H1 (cell line): Measurements from ENCODE around the gene SLC35A3.

Experiments used
- CHD2 ChIP-seq: IDR thresholded peaks from 2 replicates; pipeline ENCODE4 v1.6.1; 2012; ENCODE audit warnings: low read length, improper control_type of control experiment
- POLR2AphosphoS5 ChIP-seq: IDR thresholded peaks from 2 replicates; pipeline ENCODE4 v1.6.1; 2011; ENCODE audit warnings: low read depth, low read length
- YY1 ChIP-seq: IDR thresholded peaks from 2 replicates; pipeline ENCODE4 v1.6.1; 2011; ENCODE audit warnings: low read depth, mild to moderate bottlenecking, low read length
- TF ChIP-seq, protein P1 (sequence below), 3 experiments: IDR thresholded peaks; 1 replicate in 2 of 3; 2 replicates in 1 of 3; pipeline versions ENCODE4 v1.5.1 to v1.6.1; 2011; ENCODE audit warnings: low read length in 3 of 3, mild to moderate bottlenecking in 3 of 3, inconsistent platforms in 2 of 3, low read depth in 1 of 3, moderate library complexity in 1 of 3; ENCODE audit not compliant: insufficient read depth in 1 of 3; ENCODE audit errors: control extremely low read depth in 1 of 3

DNA sequence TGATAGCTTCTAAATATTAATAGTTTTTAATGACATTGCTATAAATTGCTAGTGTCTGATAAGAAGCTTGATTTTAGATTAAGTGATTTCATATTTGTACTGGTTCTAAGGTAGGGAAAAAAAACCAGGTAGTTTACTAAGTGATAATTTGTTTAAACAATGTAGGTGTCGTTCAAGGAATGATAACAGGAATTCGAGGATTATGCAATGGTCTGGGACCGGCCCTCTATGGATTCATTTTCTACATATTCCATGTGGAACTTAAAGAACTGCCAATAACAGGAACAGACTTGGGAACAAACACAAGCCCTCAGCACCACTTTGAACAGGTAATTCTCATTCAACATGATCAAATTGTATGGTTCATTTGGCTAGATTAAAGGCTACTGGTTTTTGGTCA is 110.5 kb downstream of the SLC35A3 start:
- no peak for TF ChIP-seq YY1
- TF ChIP-seq, protein P1, sequence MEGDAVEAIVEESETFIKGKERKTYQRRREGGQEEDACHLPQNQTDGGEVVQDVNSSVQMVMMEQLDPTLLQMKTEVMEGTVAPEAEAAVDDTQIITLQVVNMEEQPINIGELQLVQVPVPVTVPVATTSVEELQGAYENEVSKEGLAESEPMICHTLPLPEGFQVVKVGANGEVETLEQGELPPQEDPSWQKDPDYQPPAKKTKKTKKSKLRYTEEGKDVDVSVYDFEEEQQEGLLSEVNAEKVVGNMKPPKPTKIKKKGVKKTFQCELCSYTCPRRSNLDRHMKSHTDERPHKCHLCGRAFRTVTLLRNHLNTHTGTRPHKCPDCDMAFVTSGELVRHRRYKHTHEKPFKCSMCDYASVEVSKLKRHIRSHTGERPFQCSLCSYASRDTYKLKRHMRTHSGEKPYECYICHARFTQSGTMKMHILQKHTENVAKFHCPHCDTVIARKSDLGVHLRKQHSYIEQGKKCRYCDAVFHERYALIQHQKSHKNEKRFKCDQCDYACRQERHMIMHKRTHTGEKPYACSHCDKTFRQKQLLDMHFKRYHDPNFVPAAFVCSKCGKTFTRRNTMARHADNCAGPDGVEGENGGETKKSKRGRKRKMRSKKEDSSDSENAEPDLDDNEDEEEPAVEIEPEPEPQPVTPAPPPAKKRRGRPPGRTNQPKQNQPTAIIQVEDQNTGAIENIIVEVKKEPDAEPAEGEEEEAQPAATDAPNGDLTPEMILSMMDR (IDR thresholded peaks at IDR 0.05; ENCODE audit: control extremely low read depth in 1 of 3, insufficient read depth in 1 of 3, low read depth in 1 of 3, low read length in 3 of 3): no peak
- TF ChIP-seq POLR2AphosphoS5: no peak
- TF ChIP-seq CHD2: no peak
